ENCODE data around the gene NXF3. TPM values are rescaled to one million over a fixed set of nuclear protein-coding genes. Genes with fewer than 3 reads are reported as not detected.
"Not testable (repeated sequence)": the region's sequence is repeated elsewhere in the genome, so short reads cannot be mapped to it uniquely, and the experiment has no call there.

The NXF3 gene
- total RNA-seq, 1 experiment from 2014 or later: not detected

GRCh38 chrX:103051260-103051789 lies 41.6 kb downstream of the NXF3 start:
- Histone ChIP-seq H4K20me1 (ENCODE audit: insufficient read depth) (no peaks in the 10 kb centered on the region), H3K79me2 (ENCODE audit: low read depth) (no peaks in the 10 kb centered on the region), H3K9me3 (ENCODE audit: insufficient read depth, low read depth) (no peaks in the 10 kb centered on the region), H3F3A (ENCODE audit: insufficient read depth, low read depth) (no peaks in the 10 kb centered on the region), H3K27me3 (ENCODE audit: insufficient read depth, low read depth) (peaks cover 9% of the 10 kb centered on the region; the same call in 1 of the 2 replicates), H3K36me3 (ENCODE audit: low read depth) (no peaks in the 10 kb centered on the region), H3K27ac (no peak overlapping the region), H3K4me3 (no peak overlapping the region), H3K4me2 (no peak overlapping the region), H3K9me2 (ENCODE audit: insufficient read depth) (no peaks in the 10 kb centered on the region), H3K4me1 (replicated peaks; ENCODE audit: insufficient read depth) (no peaks in the 10 kb centered on the region), H2AFZ (no peak overlapping the region)
- DNase-seq: no peak
- ChIA-PET CTCF (no interaction called here), POLR2A (ENCODE audit: unreplicated experiment) (no interaction called here)
- BruUV-seq (replicated peaks): no TSS peak
- TF ChIP-seq CTCF (conservative IDR thresholded peaks at IDR 0.05) (no peak), EZH2 (IDR thresholded peaks at IDR 0.05; ENCODE audit: low read depth) (no peak)
- intact Hi-C loops (cut with micrococcal nuclease; ENCODE audit: unreplicated experiment): no loop called here

- H3F3A ChIP-seq (ENCODE audit: insufficient read depth, low read depth); H3K36me3 ChIP-seq (ENCODE audit: low read depth); H3K27me3 ChIP-seq (ENCODE audit: insufficient read depth, low read depth); H3K79me2 ChIP-seq (ENCODE audit: low read depth); BruUV-seq (replicated peaks); POLR2A ChIA-PET (ENCODE audit: unreplicated experiment); H3K4me1 ChIP-seq (replicated peaks; ENCODE audit: insufficient read depth); H3K4me2 ChIP-seq; H3K9me2 ChIP-seq (ENCODE audit: insufficient read depth); H4K20me1 ChIP-seq (ENCODE audit: insufficient read depth); H3K27ac ChIP-seq; intact Hi-C loops (cut with micrococcal nuclease; ENCODE audit: unreplicated experiment); H3K9me3 ChIP-seq (ENCODE audit: insufficient read depth, low read depth); CTCF ChIA-PET; H3K4me3 ChIP-seq; H2AFZ ChIP-seq; DNase-seq: not testable (repeated sequence)
These were observed 59.6 kb downstream of the NXF3 start for GRCh38 chrX:103033371-103033770.

Other genes with a start within 250 kb of the NXF3 start
- gene RAB40AL, start 155.9 kb downstream of the NXF3 start, total RNA-seq (2021): 2.1 and 2.6 TPM in 2 replicates
- not detected in 2 replicates for gene BEX1, start 29.0 kb downstream of the NXF3 start, total RNA-seq (2021)
- gene BEX4, start 122.0 kb upstream of the NXF3 start, total RNA-seq (2021): 1.0 and 1.1 TPM in 2 replicates
- 31.5 and 34.4 TPM in 2 replicates for gene TCEAL8, start 162.0 kb upstream of the NXF3 start, total RNA-seq (2021)
- gene TCEAL5, start 183.6 kb upstream of the NXF3 start, total RNA-seq (2021): not detected in 2 replicates
- 4.7 and 6.9 TPM in 2 replicates for gene BEX2, start 217.8 kb upstream of the NXF3 start, total RNA-seq (2021)
- gene TCEAL7, start 237.1 kb upstream of the NXF3 start, total RNA-seq (2021): not detected in 2 replicates